GM12892 (cell line): ENCODE data around the gene PRKAR1B.

ENCODE experiments used
- POLR2A ChIP-seq: IDR thresholded peaks from 2 replicates; pipeline ENCODE4 v1.6.1; 2011; ENCODE audit warnings: low read depth, low read length, control low read depth
- POLR2AphosphoS5 ChIP-seq: IDR thresholded peaks from 2 replicates; pipeline ENCODE4 v1.6.1; 2011; ENCODE audit warnings: low read depth, low read length, control low read depth

- TF ChIP-seq POLR2AphosphoS5 (no peak), POLR2A (no peak)
Observed at GRCh38 chr7:665736-666453, 61.2 kb downstream of the PRKAR1B start.
